ENCODE results near the gene ANKRD29. TPM values are rescaled to one million over a fixed set of nuclear protein-coding genes. Genes with fewer than 3 reads are reported as not detected.
"Not testable (repeated sequence)": the region's sequence is repeated elsewhere in the genome, so short reads cannot be mapped to it uniquely, and the experiment has no call there.

ANKRD29 gene
- polyA plus RNA-seq, 1 donor = 6.1 TPM

- Histone ChIP-seq H3K9me3 (ENCODE audit: control insufficient read depth, low read depth, low read length) (no peaks in the 10 kb centered on the region), H3K36me3 (ENCODE audit: control insufficient read depth, insufficient read depth, low read length) (peaks cover 4% of the 10 kb centered on the region), H3K4me1 (ENCODE audit: control insufficient read depth, insufficient read depth, low read length) (peaks cover 11% of the 10 kb centered on the region), H3K27me3 (ENCODE audit: control insufficient read depth, insufficient read depth, low read length) (no peaks in the 10 kb centered on the region), H3K27ac (ENCODE audit: low read length) (no peak overlapping the region), H3K4me3 (ENCODE audit: low read length) (no peak overlapping the region)
- WGBS (ENCODE audit: insufficient coverage, low lambda C conversion rate) = 100% methylated on average over 1 of the region's 13 CpGs
- DNase-seq = no peak
Observed at GRCh38 chr18:23584019-23584983, 78.4 kb downstream of the ANKRD29 start.

- no peak for DNase-seq
- H3K4me3 ChIP-seq (ENCODE audit: low read length) = no peak overlapping the region
Observed at GRCh38 chr18:23583071-23583865, 79.4 kb downstream of the ANKRD29 start.

DNA sequence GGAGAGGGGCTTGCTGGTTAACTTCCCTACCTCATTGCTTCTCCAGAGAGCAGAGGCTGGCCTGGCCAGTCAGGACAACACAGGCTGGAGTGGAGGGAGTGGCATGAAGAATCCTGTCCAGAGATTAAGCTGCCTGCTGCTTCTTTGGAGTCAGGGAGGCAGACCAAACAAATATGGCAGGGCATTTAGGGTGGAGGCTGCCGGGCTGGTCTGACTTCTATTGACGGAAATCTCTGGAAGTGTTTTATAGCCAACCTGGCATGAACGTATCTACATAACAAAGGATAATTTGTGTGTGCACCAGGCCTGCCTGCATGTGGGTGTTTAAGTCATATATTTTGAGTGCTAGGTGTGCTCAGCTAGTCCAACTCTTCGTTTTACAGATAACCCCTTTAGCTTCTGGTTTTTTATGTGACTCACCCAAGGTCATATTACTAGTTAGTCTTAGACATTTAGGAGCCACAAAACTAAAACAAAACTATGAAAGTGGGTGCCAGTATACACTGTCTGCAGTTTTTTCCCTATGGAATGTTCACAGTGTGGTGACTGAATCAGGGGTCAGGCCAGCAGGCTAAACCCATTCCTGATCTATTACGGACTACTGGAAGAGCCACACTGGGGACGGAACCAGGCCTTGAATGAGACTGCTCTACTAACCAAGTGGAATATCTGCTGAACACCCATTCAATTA lies 81.9 kb downstream of the ANKRD29 start:
- Histone ChIP-seq H3K4me1 (ENCODE audit: control insufficient read depth, insufficient read depth, low read length) (peaks cover 11% of the 10 kb centered on the region), H3K27ac (ENCODE audit: low read length) (no peak overlapping the region)

More at GRCh38 chr18:23583071-23583865, 79.4 kb downstream of the ANKRD29 start:
- H3K27ac ChIP-seq (ENCODE audit: low read length) = no peak overlapping the region
- WGBS (ENCODE audit: insufficient coverage, low lambda C conversion rate) = 100% methylated on average over 1 of the region's 5 CpGs
- H3K36me3 ChIP-seq (ENCODE audit: control insufficient read depth, insufficient read depth, low read length) = peaks cover 4% of the 10 kb centered on the region
- H3K27me3 ChIP-seq (ENCODE audit: control insufficient read depth, insufficient read depth, low read length) = no peaks in the 10 kb centered on the region
- H3K4me1 ChIP-seq (ENCODE audit: control insufficient read depth, insufficient read depth, low read length) = peaks cover 11% of the 10 kb centered on the region
- no peaks in the 10 kb centered on the region for H3K9me3 ChIP-seq (ENCODE audit: control insufficient read depth, low read depth, low read length)

GRCh38 chr18:23578891-23579653 lies 83.6 kb downstream of the ANKRD29 start:
- WGBS (ENCODE audit: insufficient coverage, low lambda C conversion rate) = 86% methylated on average over 2 of the region's 8 CpGs
- H3K4me1 ChIP-seq (ENCODE audit: control insufficient read depth, insufficient read depth, low read length) = peaks cover 7% of the 10 kb centered on the region
- DNase-seq = no peak
- H3K27me3 ChIP-seq (ENCODE audit: control insufficient read depth, insufficient read depth, low read length) = no peaks in the 10 kb centered on the region
- no peaks in the 10 kb centered on the region for H3K9me3 ChIP-seq (ENCODE audit: control insufficient read depth, low read depth, low read length)
- H3K4me3 ChIP-seq (ENCODE audit: low read length) = no peak overlapping the region
- H3K36me3 ChIP-seq (ENCODE audit: control insufficient read depth, insufficient read depth, low read length) = peaks cover 15% of the 10 kb centered on the region
- no peak overlapping the region for H3K27ac ChIP-seq (ENCODE audit: low read length)

More for the DNA sequence above, 81.9 kb downstream of the ANKRD29 start:
- H3K4me3 ChIP-seq (ENCODE audit: low read length) = no peak overlapping the region
- H3K36me3 ChIP-seq (ENCODE audit: control insufficient read depth, insufficient read depth, low read length) = peaks cover 8% of the 10 kb centered on the region
- H3K27me3 ChIP-seq (ENCODE audit: control insufficient read depth, insufficient read depth, low read length) = no peaks in the 10 kb centered on the region
- 100% methylated on average over 1 of the region's 6 CpGs for WGBS (ENCODE audit: insufficient coverage, low lambda C conversion rate)
- H3K9me3 ChIP-seq (ENCODE audit: control insufficient read depth, low read depth, low read length) = no peaks in the 10 kb centered on the region
- DNase-seq = no peak

- Histone ChIP-seq H3K4me3 (ENCODE audit: low read length) (no peak overlapping the region), H3K27ac (ENCODE audit: low read length) (no peak overlapping the region), H3K9me3 (ENCODE audit: control insufficient read depth, low read depth, low read length) (no peaks in the 10 kb centered on the region), H3K4me1 (ENCODE audit: control insufficient read depth, insufficient read depth, low read length) (peaks cover 3% of the 10 kb centered on the region), H3K36me3 (ENCODE audit: control insufficient read depth, insufficient read depth, low read length) (peaks cover 15% of the 10 kb centered on the region), H3K27me3 (ENCODE audit: control insufficient read depth, insufficient read depth, low read length) (no peaks in the 10 kb centered on the region)
- DNase-seq = no peak
- WGBS (ENCODE audit: insufficient coverage, low lambda C conversion rate) = no CpG with 5 or more reads among the region's 6 CpGs
Observed at GRCh38 chr18:23578067-23578701, 84.5 kb downstream of the ANKRD29 start.

DNA sequence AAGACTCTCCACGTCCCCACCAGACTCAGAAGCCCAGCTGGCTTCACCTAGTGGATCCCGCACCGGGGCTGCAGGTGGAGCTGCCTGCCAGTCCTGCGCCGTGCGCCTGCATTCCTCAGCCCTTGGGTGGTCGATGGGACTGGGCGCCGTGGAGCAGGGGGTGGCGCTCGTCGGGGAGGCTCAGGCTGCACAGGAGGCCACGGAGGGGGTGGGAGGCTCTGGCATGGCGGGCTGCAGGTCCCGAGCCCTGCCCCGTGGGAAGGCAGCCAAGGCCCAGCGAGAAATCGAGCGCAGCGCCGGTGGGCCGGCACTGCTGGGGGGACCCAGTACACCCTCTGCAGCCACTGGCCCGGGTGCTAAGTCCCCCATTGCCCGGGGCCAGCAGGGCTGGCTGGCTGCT lies 85.2 kb downstream of the ANKRD29 start:
- H3K36me3 ChIP-seq (ENCODE audit: control insufficient read depth, insufficient read depth, low read length) = peaks cover 19% of the 10 kb centered on the region
- H3K4me3 ChIP-seq (ENCODE audit: low read length); H3K27me3 ChIP-seq (ENCODE audit: control insufficient read depth, insufficient read depth, low read length); DNase-seq; H3K27ac ChIP-seq (ENCODE audit: low read length); H3K9me3 ChIP-seq (ENCODE audit: control insufficient read depth, low read depth, low read length); H3K4me1 ChIP-seq (ENCODE audit: control insufficient read depth, insufficient read depth, low read length): not testable (repeated sequence)
- WGBS (ENCODE audit: insufficient coverage, low lambda C conversion rate) = no CpG with 5 or more reads among the region's 24 CpGs

DNA sequence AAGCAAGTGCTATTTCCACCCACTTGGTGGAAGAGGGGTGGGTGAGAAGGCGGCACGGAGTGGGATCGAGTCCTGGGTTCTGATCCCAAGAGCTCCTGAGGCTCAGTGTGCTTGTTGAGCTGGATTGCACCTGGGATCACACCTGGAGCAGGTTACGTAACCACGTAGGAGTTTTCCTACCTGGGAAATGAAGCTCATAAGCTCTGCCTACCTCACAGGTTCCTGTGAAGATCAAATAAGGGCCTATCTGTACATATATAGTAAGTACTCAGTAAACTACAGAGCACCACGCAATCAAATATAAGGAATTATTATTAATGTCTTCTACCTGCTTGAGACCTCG lies 87.4 kb downstream of the ANKRD29 start:
- DNase-seq = no peak
- 100% methylated on average over 2 of the region's 7 CpGs for WGBS (ENCODE audit: insufficient coverage, low lambda C conversion rate)

GRCh38 chr18:23574611-23575308 lies 88.0 kb downstream of the ANKRD29 start:
- H3K27ac ChIP-seq (ENCODE audit: low read length) = peak overlapping the region; percentile 44
- no peak for DNase-seq
- peaks cover 18% of the 10 kb centered on the region for H3K4me1 ChIP-seq (ENCODE audit: control insufficient read depth, insufficient read depth, low read length)
- H3K9me3 ChIP-seq (ENCODE audit: control insufficient read depth, low read depth, low read length) = no peaks in the 10 kb centered on the region
- H3K27me3 ChIP-seq (ENCODE audit: control insufficient read depth, insufficient read depth, low read length) = no peaks in the 10 kb centered on the region
- H3K36me3 ChIP-seq (ENCODE audit: control insufficient read depth, insufficient read depth, low read length) = peaks cover 24% of the 10 kb centered on the region
- no peak overlapping the region for H3K4me3 ChIP-seq (ENCODE audit: low read length)
- no CpG with 5 or more reads among the region's 5 CpGs for WGBS (ENCODE audit: insufficient coverage, low lambda C conversion rate)

More for the DNA sequence above, 87.4 kb downstream of the ANKRD29 start:
- H3K27me3 ChIP-seq (ENCODE audit: control insufficient read depth, insufficient read depth, low read length) = no peaks in the 10 kb centered on the region
- peaks cover 12% of the 10 kb centered on the region for H3K4me1 ChIP-seq (ENCODE audit: control insufficient read depth, insufficient read depth, low read length)
- H3K36me3 ChIP-seq (ENCODE audit: control insufficient read depth, insufficient read depth, low read length) = peaks cover 25% of the 10 kb centered on the region
- H3K9me3 ChIP-seq (ENCODE audit: control insufficient read depth, low read depth, low read length) = no peaks in the 10 kb centered on the region
- no peak overlapping the region for H3K4me3 ChIP-seq (ENCODE audit: low read length)
- no peak overlapping the region for H3K27ac ChIP-seq (ENCODE audit: low read length)
